Keratinocyte (primary cell): ENCODE results near the gene ADARB2. TPM values are rescaled to one million over a fixed set of nuclear protein-coding genes. Genes with fewer than 3 reads are reported as not detected.

Source experiments
- DNase-seq: peaks from one replicate; pipeline ENCODE4 v3.0.0-alpha.2; 2011; ENCODE audit warnings: low read depth, missing footprints, low spot score
- FAIRE-seq: peaks from 2 replicates; lab custom pipeline; 2011; peaks lifted over from hg19 to GRCh38; lab: Jason Lieb, UNC
- H2AFZ ChIP-seq: 2 replicates; pipeline ENCODE4 v1.6.0; 2012; ENCODE audit warnings: low read length, control low read depth, inconsistent platforms; ENCODE audit not compliant: control insufficient read depth
- H3K27ac ChIP-seq: 2 replicates; pipeline ENCODE4 v1.5.1; 2011; ENCODE audit warnings: low read length; ENCODE audit not compliant: control insufficient read depth, insufficient read depth
- H3K27me3 ChIP-seq: 3 replicates; pipeline ENCODE4 v1.6.0; 2011; ENCODE audit warnings: low read length; ENCODE audit not compliant: control insufficient read depth, insufficient read depth; ENCODE audit errors: extremely low read depth
- H3K36me3 ChIP-seq, 2 experiments: 2 replicates in 1 of 2; 3 replicates in 1 of 2; pipeline ENCODE4 v1.5.1; 2011; ENCODE audit warnings: low read length in 2 of 2, mild to moderate bottlenecking in 1 of 2; ENCODE audit not compliant: control insufficient read depth in 2 of 2, insufficient read depth in 2 of 2; ENCODE audit errors: extremely low read depth in 1 of 2
- H3K4me1 ChIP-seq: 3 replicates; pipeline ENCODE4 v1.5.1; 2011; ENCODE audit warnings: low read length; ENCODE audit not compliant: control insufficient read depth, insufficient read depth; ENCODE audit errors: extremely low read depth
- H3K4me2 ChIP-seq: 3 replicates; pipeline ENCODE4 v1.6.0; 2011; ENCODE audit warnings: low read depth, low read length; ENCODE audit not compliant: control insufficient read depth, insufficient read depth; ENCODE audit errors: extremely low read depth
- H3K4me3 ChIP-seq, 3 experiments: fragments of 200-600 bp in 1 of 3; sonication (generic) in 1 of 3; 2 replicates in 2 of 3; 3 replicates in 1 of 3; pipeline ENCODE4 v1.5.1; 2011 to 2016; ENCODE audit warnings: low read length in 3 of 3, mild to moderate bottlenecking in 3 of 3, control low read depth in 2 of 3, inconsistent platforms in 1 of 3, low read depth in 1 of 3, mixed read lengths in 1 of 3, mixed run types in 1 of 3, moderate library complexity in 1 of 3; ENCODE audit not compliant: control insufficient read depth in 2 of 3, insufficient read depth in 2 of 3; ENCODE audit errors: extremely low read depth in 1 of 3
- H3K79me2 ChIP-seq: 2 replicates; pipeline ENCODE4 v1.6.0; 2012; ENCODE audit warnings: low read length; ENCODE audit not compliant: control insufficient read depth, insufficient read depth
- H3K9ac ChIP-seq: 3 replicates; pipeline ENCODE4 v1.6.0; 2011; ENCODE audit warnings: low read length; ENCODE audit not compliant: control insufficient read depth, insufficient read depth; ENCODE audit errors: extremely low read depth
- H3K9me1 ChIP-seq: 3 replicates; pipeline ENCODE4 v1.6.0; 2011; ENCODE audit warnings: low read length; ENCODE audit not compliant: control insufficient read depth, insufficient read depth; ENCODE audit errors: extremely low read depth
- H3K9me3 ChIP-seq: 2 replicates; pipeline ENCODE4 v1.5.1; 2012; ENCODE audit warnings: low read depth, low read length; ENCODE audit not compliant: control insufficient read depth
- H4K20me1 ChIP-seq: 3 replicates; pipeline ENCODE4 v1.6.0; 2011; ENCODE audit warnings: low read length; ENCODE audit not compliant: control insufficient read depth, insufficient read depth; ENCODE audit errors: extremely low read depth
- CTCF ChIP-seq, 3 experiments: IDR thresholded peaks in 1 of 3; conservative IDR thresholded peaks in 1 of 3; optimal IDR thresholded peaks in 1 of 3; 2 replicates in 2 of 3; 3 replicates in 1 of 3; pipeline versions ENCODE3 to v1.5.1; 2011; ENCODE audit warnings: low read length in 3 of 3, mild to moderate bottlenecking in 3 of 3, moderate library complexity in 2 of 3, control low read depth in 1 of 3, inconsistent platforms in 1 of 3; ENCODE audit not compliant: insufficient read depth in 2 of 3; ENCODE audit errors: extremely low read depth in 1 of 3
- EZH2 ChIP-seq: IDR thresholded peaks from one replicate; pipeline ENCODE4 v1.6.1; 2012; ENCODE audit warnings: inconsistent platforms, mild to moderate bottlenecking, low read length, moderate library complexity
- dilution Hi-C: fragments of 300-500 bp; cut with MboI; formaldehyde crosslinking; loops from one replicate; pipeline ENCODE4 v1.7.0; 2020; ENCODE audit warnings: low sequenced_read_pairs; ENCODE audit not compliant: extremely low pct_ligation_motif_present
- polyA plus RNA-seq, 5 experiments: library from polyadenylated mRNA; depleted of rRNA in 3 of 5; stranded (reverse) in 3 of 5; stranded (forward) in 1 of 5; unstranded in 1 of 5; fragments of >200 nt; gene quantifications; 1 replicate in 1 of 5; 2 replicates in 3 of 5; 3 replicates in 1 of 5; pipeline versions ENCODE4 v1.2.1 to v1.2.3, GENCODE V29; 2011 to 2012; ENCODE audit warnings: missing spikeins in 2 of 5, low read depth in 1 of 5, low replicate concordance in 1 of 5

ADARB2 gene
- polyA plus RNA-seq, 1 donor (not counting 4 experiments of a cell fraction or from before 2014, with no cell fraction given) = not detected

- TF ChIP-seq EZH2 = no peak
- TF ChIP-seq CTCF (optimal IDR thresholded peaks at IDR 0.05 in 1 of 3, IDR thresholded peaks at IDR 0.05 in 1 of 3, conservative IDR thresholded peaks at IDR 0.05 in 1 of 3; ENCODE audit: extremely low read depth in 1 of 3, insufficient read depth in 2 of 3, low read length in 3 of 3) = no peak
- no peaks in the 10 kb centered on the region for H3K9me1 ChIP-seq
- H3K4me1 ChIP-seq = no peaks in the 10 kb centered on the region
- no peaks in the 10 kb centered on the region for H4K20me1 ChIP-seq
- DNase-seq = no peak
- no peaks in the 10 kb centered on the region for H3K36me3 ChIP-seq
- FAIRE-seq = no peak
- no peaks in the 10 kb centered on the region for H3K9me3 ChIP-seq
- no peak overlapping the region for H3K4me3 ChIP-seq
- dilution Hi-C loops = no loop called here
- H2AFZ ChIP-seq = no peak overlapping the region
- H3K79me2 ChIP-seq = no peaks in the 10 kb centered on the region
- H3K9ac ChIP-seq = no peak overlapping the region
- no peak overlapping the region for H3K4me2 ChIP-seq
- no peaks in the 10 kb centered on the region for H3K27me3 ChIP-seq
- H3K27ac ChIP-seq = no peak overlapping the region
These were observed 543.2 kb downstream of the ADARB2 start for GRCh38 chr10:1194161-1194560.

GRCh38 chr10:1193561-1193960 lies 543.8 kb downstream of the ADARB2 start:
- DNase-seq (no peak), FAIRE-seq (no peak)
- Histone ChIP-seq H3K4me1 (no peaks in the 10 kb centered on the region), H4K20me1 (no peaks in the 10 kb centered on the region), H3K27ac (no peak overlapping the region), H2AFZ (no peak overlapping the region), H3K9ac (no peak overlapping the region), H3K36me3 (no peaks in the 10 kb centered on the region), H3K27me3 (no peaks in the 10 kb centered on the region), H3K79me2 (no peaks in the 10 kb centered on the region), H3K4me3 (no peak overlapping the region), H3K9me1 (no peaks in the 10 kb centered on the region), H3K4me2 (no peak overlapping the region), H3K9me3 (no peaks in the 10 kb centered on the region)
- TF ChIP-seq EZH2 = no peak
- no peak for TF ChIP-seq CTCF (optimal IDR thresholded peaks at IDR 0.05 in 1 of 3, IDR thresholded peaks at IDR 0.05 in 1 of 3, conservative IDR thresholded peaks at IDR 0.05 in 1 of 3; ENCODE audit: extremely low read depth in 1 of 3, insufficient read depth in 2 of 3, low read length in 3 of 3)
- dilution Hi-C loops = no loop called here
